ENCODE data around the gene ANKRD29.
"Not testable (repeated sequence)": the region's sequence is repeated elsewhere in the genome, so short reads cannot be mapped to it uniquely, and the experiment has no call there.

The ANKRD29 gene

DNA sequence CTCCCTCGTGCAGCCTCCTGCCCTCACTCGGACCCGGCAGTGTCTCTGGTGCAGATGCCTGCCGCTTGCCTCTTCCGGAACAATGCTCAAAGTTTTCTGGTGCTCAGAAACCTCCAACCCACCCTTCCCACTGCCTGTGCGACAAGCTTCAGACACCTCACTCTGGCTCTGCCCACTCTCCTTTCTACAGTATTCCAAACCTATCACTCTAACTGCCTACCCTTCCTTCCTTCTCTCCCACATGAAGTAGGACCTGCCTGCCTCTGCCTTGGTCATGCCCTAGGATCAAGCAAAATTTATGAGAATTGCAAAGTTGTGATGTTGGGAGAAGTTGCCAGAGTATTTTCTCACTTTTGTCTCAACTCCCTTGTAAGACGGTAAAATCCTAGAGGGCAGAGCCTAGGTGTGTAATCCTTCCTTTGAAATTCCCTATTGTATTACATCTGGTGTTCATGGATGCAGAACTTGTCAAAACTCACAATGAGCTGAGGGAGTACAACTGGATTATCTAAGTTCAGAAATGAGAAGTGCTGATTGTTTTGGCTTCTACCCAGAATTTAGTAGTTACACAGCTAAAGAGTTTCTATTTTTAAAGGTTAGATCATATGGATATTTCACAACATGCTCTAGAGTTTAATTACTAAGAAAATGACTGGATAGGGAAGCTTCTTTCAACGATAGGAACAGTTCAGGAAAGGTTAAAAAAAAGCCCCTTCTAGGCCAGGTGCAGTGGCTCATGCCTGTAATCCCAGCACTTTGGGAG lies 83.6 kb downstream of the ANKRD29 start:
- no peak for DNase-seq

DNA sequence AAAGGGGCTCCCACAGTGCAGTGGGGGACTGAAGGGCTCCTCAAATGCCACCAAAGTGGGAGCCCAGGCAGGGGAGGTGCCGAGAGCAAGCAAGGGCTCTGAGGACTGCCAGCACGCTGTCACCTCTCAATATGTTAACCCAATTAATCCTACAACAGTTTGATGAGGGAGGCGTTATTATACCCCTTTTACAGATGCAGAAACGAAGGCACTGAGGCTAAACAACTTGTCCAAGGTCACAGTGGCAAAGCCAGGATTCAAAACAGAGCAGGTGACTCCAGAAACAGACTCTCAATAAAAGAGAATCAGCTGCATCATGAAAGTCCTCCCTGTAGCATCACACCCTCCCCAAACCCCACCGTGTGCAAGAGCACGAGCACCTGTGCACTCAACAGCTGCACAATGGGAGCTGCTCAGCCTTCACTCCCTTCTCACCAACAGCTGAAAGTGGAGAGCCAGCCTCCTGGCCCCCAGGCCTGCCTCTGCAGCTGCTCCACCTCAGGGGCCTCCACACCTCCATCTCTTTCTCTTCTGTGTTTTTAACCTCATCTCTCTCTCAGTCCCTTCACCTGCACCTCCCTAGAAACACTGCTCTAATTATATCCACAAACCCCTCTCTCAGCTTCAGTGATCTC lies 84.5 kb downstream of the ANKRD29 start:
- no peak for DNase-seq

DNA sequence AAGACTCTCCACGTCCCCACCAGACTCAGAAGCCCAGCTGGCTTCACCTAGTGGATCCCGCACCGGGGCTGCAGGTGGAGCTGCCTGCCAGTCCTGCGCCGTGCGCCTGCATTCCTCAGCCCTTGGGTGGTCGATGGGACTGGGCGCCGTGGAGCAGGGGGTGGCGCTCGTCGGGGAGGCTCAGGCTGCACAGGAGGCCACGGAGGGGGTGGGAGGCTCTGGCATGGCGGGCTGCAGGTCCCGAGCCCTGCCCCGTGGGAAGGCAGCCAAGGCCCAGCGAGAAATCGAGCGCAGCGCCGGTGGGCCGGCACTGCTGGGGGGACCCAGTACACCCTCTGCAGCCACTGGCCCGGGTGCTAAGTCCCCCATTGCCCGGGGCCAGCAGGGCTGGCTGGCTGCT lies 85.2 kb downstream of the ANKRD29 start:
- not testable (repeated sequence) for DNase-seq

DNA sequence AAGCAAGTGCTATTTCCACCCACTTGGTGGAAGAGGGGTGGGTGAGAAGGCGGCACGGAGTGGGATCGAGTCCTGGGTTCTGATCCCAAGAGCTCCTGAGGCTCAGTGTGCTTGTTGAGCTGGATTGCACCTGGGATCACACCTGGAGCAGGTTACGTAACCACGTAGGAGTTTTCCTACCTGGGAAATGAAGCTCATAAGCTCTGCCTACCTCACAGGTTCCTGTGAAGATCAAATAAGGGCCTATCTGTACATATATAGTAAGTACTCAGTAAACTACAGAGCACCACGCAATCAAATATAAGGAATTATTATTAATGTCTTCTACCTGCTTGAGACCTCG lies 87.4 kb downstream of the ANKRD29 start:
- DNase-seq, result no peak

DNA sequence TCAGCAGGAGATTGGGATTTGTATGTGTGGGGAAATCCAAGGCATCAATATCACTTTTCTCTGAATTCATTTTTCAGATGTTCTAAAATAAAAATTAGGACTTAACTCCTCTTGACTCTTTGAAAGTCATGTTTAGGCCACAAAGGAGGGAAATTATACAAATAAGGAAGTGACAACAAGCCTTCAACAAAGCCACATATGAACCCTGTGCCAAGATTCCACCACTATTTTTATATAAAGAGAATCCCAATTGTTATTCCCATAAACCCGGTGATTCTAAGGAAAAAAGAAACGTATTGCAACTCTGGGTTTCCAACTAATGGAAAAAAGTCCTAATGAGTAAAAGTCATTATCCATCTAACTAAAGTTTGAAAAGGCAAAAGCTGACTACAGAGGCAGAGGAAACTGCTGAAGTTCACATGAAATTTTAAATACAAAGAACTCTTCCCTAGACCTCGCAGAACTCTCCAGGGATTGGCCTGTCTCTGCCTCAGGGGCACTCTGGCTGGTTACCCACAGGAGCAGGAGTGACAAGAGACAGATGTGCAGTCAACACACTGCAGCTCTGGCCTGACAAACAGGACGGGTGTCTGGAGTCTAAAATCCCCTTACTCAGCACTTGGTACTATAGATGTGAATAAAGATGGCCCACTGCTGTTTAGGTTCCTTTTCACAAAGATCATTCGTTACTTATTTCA lies 88.0 kb downstream of the ANKRD29 start:
- no peak for DNase-seq

DNA sequence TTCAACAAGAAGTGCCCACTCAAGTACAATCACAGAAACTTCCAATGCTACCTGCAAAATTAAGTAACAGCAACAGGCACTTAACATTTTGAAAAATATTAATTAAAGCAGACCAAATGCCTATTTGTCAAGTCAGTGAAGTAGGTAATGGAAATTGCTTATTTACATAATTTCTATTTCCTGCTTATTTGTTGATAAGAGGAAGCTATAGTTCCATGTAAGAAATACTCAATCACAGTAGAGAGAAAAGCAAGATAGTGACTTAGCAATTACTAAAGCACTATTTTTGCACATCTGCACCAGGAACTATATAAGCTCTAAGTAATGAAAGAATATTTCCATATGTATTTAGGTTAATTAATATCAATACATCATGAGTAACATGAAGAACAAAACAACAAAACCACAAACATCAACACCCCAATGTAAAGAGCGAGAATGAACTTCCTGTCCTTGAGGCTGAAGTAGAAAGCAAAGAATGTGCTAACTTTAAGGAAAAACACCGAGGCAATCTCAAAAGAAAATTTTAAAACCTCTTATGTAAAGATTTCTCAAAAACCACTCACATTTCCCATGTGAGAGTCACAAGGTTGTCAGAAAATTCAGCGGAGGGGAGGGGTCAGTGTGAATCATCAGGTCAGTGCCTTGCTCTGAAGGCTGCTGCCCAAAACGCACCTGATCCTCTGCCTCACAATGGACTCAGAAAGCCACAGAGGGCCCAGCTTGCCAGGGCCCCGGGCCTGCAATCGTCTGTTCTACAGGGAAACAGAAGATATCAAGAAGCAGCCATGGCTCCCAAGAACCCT lies 88.9 kb downstream of the ANKRD29 start:
- no peak for DNase-seq

DNA sequence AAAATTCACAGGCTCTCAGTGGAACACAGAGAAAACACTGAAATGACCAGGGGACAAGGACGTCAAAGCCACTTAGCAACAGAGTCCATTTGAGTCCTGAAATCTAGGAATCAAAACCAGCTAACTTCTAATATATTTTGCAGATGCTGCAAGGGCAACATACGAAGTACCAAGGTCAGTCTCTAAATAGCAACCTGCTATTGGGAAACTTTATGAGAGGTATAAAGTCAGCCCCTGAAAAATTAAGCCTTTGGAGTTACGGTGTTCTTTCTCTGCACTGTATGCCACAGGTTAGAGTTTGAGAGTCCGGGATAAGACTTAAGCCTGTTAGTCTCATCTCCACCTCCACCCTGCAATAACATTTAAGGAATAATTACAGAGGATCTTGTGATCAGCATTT lies 89.7 kb downstream of the ANKRD29 start:
- DNase-seq, result no peak

DNA sequence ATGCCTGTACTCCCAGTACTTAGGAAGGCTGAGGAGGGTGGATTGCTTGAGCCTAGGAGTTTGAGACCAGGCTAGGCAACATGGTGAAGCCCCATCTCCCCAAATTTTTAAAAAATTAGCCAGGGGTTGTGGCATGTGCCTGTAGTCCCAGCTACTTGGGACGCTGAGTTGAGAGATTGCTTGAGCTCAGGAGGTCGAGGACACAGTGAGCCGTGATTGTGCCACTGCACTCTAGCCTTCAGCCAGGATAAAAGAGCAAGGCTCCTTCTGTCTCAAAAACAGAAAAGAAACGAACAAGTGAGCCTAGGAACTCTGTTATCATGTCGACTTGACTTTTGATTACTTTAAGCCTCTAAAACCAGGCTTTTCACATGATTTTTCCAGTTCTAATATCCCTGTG lies 90.1 kb downstream of the ANKRD29 start:
- no peak for DNase-seq

DNA sequence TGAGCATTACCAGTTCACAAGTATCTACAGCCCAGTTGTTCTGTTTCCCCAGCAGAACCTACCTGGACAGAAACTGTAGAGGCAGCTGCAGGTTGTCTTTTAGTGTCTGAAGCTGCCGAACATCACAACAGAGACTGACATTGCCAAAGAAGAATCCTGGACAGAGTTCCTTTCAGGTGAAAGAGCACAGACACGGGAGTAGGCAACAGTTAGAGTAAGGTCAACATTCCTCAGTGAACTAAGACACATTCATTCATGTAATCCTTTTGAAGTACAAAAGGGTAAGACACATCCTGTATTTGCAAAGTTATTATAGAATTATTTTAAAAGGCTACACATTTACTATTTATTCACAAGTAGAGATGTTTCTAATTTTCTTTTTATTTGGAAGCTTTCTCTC lies 90.7 kb downstream of the ANKRD29 start:
- no peak for DNase-seq

DNA sequence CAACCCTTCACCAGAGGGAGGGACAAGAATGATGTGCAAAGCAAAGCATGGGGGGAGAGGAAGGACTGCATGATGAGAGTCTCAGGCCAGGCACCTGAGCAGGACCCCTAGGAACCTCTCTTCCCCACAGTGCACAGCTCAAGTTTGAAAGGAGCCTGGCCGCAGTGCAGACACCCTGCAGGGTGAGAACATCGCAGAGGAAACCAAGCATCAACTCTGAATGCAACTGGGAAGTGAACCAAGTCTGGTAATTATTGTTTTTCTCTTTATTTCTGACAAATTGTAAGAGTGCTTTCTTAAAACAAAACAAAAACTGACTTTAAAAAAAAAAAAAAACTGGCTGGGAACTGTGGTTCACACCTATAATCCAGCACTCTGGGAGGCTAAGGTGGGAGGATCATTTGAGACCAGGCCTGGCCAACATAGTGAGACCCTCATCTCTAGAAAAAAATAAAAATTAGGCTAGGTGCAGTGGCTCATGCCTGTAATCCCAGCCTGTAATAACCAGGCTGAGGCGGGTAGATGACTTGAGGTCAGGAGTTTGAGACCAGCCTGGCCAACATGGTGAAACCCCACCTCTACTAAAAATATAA lies 91.7 kb downstream of the ANKRD29 start:
- DNase-seq, result no peak

DNA sequence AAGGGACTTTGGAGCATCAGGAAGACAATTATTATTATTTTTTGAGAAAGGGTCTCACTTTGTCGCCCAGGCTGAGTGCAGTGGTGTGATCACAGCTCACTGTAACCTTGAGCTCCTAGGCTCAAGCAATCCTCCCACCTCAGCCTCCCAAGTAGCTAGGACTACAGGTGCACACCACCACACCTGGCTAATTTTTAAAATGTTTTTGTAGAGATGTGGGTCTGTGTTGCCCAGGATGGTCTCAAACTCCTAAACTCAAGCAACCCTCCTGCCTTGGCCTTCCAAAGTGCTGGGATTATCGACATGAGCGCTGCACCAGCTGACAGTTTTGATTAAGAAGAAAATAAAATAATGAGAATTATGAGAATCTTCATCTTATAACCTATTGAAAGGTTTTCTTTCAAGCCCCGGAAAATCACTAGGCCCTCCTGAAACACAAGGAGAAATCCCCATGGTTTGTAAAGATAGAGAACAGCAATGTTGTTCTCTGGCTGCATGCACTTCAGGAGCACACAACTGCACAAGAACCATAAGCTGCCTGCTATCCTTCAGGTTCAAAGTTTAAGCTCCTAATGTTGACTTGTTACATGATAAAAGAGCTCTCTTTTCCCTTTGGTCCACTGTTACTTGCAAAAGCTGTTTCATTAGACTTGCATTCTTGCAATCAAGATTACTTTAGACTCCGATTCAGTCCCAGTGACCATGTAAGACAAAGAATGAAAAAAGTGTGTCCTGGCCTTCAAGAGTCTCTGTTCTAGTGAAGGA lies 93.2 kb downstream of the ANKRD29 start:
- DNase-seq, result no peak

DNA sequence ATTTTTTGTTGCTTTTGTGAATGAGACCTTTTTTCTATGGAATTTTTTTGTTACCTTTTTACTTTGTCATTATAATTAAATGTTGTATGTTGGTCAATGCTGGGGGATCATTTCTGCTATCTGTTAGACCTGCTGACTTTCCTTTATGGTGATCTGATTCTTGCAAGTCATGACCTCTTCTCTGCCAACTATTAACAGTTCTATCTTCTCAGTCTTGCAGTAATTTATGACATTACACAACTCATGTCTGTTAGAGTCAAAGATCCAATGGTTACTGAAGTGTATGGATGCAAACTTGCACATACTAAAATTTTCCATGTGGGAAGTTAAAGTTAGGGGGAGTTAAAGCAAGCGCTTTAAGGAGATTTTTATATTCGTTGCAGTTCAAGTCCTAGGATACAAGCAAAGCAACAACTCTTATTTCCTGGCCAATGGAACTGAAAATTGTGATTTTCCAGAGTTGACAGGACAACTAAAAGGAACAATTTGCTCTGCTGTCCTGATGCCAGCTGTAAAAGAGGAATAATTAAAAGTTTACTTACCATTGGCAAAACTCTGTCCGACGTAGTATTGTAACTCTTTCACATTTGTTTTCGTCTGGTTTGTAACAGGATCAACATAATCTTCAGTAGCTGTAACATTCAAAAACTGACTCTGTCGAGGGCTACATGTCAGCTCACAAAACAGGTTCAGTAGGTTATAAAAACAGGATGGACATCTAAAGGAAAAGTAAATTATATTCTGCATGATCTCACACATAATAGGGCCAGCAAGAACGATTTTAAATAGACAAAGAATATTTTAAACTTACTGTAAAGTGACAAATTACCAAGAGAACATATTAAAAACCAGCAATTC lies 94.2 kb downstream of the ANKRD29 start:
- DNase-seq, result no peak

DNA sequence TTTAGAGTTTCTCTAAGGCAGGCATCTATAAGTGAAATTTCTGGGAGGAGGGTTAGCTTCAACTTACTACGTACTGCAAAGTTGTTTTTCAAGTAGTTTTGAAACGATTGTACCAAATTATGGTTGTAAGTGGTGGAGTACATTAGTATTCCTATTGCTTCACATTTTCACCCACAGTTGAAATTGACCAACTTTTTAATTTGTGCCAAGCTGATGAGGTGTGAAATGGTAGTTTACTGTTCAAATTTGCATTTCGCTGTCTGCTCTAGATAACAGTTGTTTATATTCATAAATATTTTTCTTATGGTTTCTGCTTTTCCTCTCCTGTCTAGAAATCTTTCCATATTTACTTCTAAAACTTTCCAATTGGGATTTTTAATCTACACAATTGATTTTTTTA lies 95.0 kb downstream of the ANKRD29 start:
- no peak for DNase-seq

DNA sequence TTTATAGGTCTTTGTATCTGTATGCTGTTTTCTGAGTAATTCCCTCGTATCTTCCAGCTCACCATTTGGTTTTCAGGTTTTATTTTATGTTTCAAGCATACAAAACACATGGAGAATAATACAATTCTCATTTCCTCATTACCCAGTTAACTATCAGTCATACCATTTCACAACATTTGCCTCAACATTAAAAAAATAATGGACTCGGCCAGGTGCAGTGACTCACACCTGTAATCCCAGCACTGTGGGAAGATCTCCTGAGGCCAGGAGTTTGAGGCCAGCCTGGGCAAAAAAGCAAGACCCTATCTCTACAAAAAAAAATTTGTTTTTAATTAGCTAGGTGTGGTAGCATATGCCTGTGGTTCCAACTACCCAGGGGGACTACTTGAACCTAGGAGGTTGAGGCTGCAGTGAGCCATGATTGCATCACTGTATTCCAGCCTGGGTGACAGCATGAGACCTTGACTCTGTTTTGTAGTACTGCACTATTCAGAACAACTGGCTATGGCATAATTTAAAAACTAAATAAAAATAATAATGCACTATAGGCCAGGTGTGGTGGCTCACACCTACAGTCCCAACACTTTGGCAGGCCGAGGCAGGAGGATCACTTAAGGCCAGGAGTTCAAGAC lies 96.7 kb downstream of the ANKRD29 start:
- DNase-seq, result no peak

DNA sequence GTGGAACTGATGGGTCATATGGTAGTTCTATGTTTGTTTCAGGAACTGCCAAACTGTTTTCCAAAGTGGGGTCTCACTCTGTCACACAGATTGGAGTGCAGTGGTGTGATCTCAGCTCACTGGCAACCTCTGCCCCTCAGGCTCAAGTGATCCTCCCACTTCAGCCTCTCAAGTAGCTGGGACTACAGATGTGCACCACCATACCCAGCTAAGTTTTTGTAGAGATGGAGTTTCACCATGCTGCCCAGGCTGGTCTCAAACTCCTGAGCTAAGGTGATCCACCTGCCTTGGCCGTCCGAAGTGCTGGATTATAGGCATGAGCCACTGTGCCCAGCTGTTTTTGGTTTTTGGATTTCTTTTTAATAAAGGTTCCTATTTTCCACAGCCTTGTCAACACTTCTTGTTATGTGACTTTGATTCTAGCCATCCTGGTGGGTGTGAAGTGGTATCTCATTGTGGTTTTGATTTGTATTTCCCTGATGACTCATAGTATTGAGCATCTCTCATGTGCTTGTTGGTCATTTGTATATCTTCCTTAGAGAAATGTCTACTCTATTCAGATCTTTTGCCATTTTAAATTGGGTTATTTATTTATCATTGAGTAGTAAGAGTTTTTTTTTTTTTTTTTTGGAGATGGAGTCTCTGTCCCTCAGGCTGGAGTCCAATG lies 99.2 kb downstream of the ANKRD29 start:
- no peak for DNase-seq

DNA sequence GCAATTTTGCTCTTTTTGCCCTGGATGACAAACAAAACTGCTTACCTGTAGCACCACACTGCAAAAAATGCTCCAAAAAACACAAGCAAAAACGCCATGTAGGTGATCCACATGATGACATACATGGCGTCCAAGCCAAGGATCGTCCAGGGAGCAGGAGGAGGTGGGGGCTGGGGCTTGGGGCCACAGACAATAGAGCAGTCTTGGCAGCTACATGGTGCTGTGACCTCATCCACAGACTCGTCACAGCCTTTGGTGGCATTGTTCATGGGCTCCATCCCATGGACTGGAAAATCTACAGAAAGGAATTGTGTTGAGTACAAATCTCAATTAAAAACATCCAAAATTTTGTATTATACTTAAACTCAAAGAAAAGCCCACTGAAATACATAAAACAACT lies 102.5 kb downstream of the ANKRD29 start:
- DNase-seq, result peak; percentile 74

DNA sequence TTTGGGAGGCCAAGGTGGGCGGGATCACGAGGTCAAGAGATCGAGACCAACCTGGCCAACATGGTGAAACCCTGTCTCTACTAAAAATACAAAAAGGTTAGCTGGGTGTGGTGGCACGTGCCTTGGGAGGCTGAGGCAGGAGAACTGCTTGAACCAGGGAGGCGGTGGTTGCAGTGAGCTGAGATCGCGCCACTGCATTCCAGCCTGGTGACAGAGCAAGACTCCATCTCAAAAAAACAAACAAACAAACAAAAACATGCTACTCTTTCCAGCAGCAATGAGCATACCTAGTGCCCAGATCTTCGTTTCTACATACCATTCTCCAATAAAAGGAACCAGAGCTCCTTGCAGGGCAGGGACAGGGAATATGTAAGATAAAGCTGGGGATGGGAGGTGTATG lies 105.2 kb downstream of the ANKRD29 start:
- not testable (repeated sequence) for DNase-seq

DNA sequence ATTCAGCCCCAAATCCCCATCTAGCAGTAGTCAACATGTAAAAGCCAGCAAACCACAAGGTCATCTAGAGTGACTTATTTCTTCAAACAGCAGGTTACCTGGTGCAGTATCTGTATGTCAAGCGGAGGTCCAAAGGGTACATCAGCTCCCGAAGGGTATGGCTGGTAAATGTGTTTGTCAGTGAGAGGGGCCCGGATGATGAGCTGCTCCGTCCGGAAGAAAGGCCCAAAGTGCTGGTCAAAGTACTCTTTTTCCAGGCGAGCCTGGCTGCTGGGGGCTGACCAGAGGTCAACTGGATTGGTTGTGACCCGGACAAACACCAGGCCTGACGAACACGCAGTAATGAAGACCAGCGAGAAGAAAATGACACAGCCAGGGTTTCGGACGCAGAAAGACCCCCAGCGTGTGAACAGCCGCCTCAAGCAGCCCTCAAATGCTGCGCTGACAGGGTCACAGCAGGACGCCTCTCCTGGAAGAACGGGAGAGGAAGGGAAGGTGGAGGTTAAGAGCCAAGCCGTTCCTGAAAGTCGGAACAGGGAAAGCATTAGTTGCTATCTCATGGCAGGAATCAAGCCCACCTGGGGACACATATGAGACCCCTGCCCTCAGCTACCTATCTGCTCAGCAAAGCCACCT lies 106.4 kb downstream of the ANKRD29 start:
- no peak for DNase-seq

DNA sequence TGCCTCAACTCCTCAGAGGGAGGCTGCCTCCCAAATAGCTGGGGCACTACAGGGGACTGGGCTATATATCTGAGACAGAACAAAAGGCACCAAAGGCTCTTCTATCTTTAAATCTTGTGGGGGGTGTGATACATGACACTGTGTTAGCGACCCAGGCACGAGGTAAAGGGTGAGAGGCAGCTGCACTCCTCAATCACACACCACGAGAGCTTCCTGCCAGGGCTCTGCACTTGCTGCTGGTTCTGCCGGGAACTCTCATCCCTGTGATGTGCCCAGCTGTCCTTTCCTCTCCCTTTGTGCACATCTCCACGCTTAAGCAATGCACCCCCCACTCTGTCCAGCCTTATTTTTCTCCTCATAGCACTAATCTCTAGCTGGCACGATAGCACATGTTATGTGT lies 108.8 kb downstream of the ANKRD29 start:
- no peak for DNase-seq

DNA sequence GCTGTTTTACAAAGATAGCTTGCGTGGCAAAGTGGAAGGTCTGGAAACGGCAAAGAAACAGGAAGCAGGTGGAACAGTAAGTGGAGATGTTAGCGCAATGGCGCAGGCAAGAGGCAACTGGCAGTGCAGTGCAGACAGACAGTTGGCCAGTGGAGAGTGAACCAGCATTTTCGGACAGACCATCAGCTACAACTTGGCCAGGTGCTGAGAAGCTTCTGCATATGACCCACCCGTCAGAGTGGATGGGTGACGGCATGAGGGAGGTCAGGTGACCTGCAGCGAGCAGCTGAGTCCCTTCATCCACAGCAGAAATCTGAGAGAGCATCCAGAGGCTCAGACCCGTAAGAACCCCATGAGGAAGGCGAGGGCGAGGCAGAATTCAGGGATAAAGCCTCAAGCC lies 110.2 kb downstream of the ANKRD29 start:
- DNase-seq, result no peak
